Pancreas (tissue), 10 donors: ENCODE results near the gene DIP2A. TPM values are rescaled to one million over a fixed set of nuclear protein-coding genes. Genes with fewer than 3 reads are reported as not detected.

Source experiments
- ATAC-seq, 4 donors: fragments of 200-7000 bp; cut with Tn5 transposase; one replicate each; pipeline versions ENCODE4 v1.8.0 to v1.9.1; 2020; ENCODE audit warnings: mild to moderate bottlenecking in 4 of 4, moderate library complexity in 4 of 4
- DNase-seq, 6 donors: peaks; one replicate each; pipeline ENCODE4 v3.0.0-alpha.2; 2020
- FAIRE-seq: peaks from 2 replicates; lab custom pipeline; 2012; peaks lifted over from hg19 to GRCh38; lab: Jason Lieb, UNC
- H3K27ac ChIP-seq, 4 donors: fragments of 200-600 bp; sonication (generic); 1 replicate in 3 of 4; 2 replicates in 1 of 4; pipeline versions ENCODE4 v1.5.0 to v1.8.0; 2020
- H3K27me3 ChIP-seq, 4 donors: fragments of 200-600 bp; one replicate each; pipeline ENCODE4 v1.8.0; 2021
- H3K36me3 ChIP-seq, 3 donors: fragments of 200-600 bp; sonication (generic) in 1 of 3; one replicate each; pipeline versions ENCODE4 v1.5.0 to v1.8.0; 2020 to 2021
- H3K4me1 ChIP-seq, 3 donors: fragments of 200-600 bp; one replicate each; pipeline ENCODE4 v1.8.0; 2021
- H3K4me3 ChIP-seq, 4 donors: fragments of 200-600 bp; sonication (generic) in 2 of 4; one replicate each; pipeline versions ENCODE4 v1.5.0 to v1.8.0; 2020 to 2021
- H3K9me3 ChIP-seq, 4 donors: fragments of 200-600 bp; one replicate each; pipeline ENCODE4 v1.8.0; 2021
- CTCF ChIP-seq, 4 donors: fragments of 200-600 bp; sonication (generic) in 3 of 4; IDR thresholded peaks; one replicate each; pipeline versions ENCODE4 v1.5.0 to v1.8.0; 2021; ENCODE audit warnings: antibody characterized with exemption in 4 of 4
- WGBS, 2 donors: extraction: QIAGEN DNeasy Blood & Tissue Kit; methylation state at CpG; one replicate each; pipeline ENCODE4 v1.1.7; 2013; 5-methylcytosine and 5-hydroxymethylcytosine counted together
- intact Hi-C, 3 donors: fragments of 100-400 bp; cut with DNase I; formaldehyde crosslinking; loops; one replicate each; pipeline versions ENCODE4 v1.11.1 to v1.14.2; 2022
- polyA plus RNA-seq, 2 donors: library from polyadenylated mRNA; stranded (reverse); fragments of 200-250 nt; gene quantifications; one replicate each; pipeline ENCODE4 v1.2.3, GENCODE V29; 2013
- total RNA-seq, 6 donors: library from RNA; stranded (reverse); fragmentation: NEBNext Ultra II Directional in 4 of 6; extraction: Animal tissue kit (Norgen Biotek cat#: 25700) in 4 of 6; gene quantifications; one replicate each; pipeline versions ENCODE4 v1.2.1 to v1.2.4, GENCODE V29; 2021 to 2023
- donor health status: healthy with polysubstance abuse.
- donor health status: DM: no; HTN: no; CAD: no; lungs with moderate emphysema.
- donor health status: DM: no; HTN: no; CAD: no.
- donor health status: control.
- donor health status: control.
- donor health status: Bipolar disorder and iron deficiency.
- donor health status: DM: yes; HTN: yes; CAD: no.
- donor health status: DM: no; HTN: no; CAD: no.
- donor health status: DM: no; HTN: no; CAD: no.
- donor health status: DM: yes; HTN: yes; CAD: no.

DIP2A gene
- total and polyA plus RNA-seq, 8 donors = 12.1 to 28.7 (median 18.4) TPM

- H3K4me3 ChIP-seq = no peak overlapping the region
- WGBS, 2 donors = 97% methylated on average over 5 of the region's 5 CpGs
- no peak overlapping the region for H3K27ac ChIP-seq
- DNase-seq (no peak), ATAC-seq (no peak), FAIRE-seq (no peak)
- no peaks in the 10 kb centered on the region for H3K27me3 ChIP-seq
- TF ChIP-seq CTCF (IDR thresholded peaks at IDR 0.05) = no peak
- peaks cover 0 to 5% (median 0%) of the 10 kb centered on the region in 3 donors for H3K36me3 ChIP-seq
- H3K9me3 ChIP-seq = no peaks in the 10 kb centered on the region
- intact Hi-C loops = no loop called here
- H3K4me1 ChIP-seq = no peaks in the 10 kb centered on the region
Measured at GRCh38 chr21:46581780-46582307, 123.2 kb downstream of the DIP2A start.

- Histone ChIP-seq H3K27me3 (no peaks in the 10 kb centered on the region), H3K4me3 (no peak overlapping the region), H3K36me3 (peaks cover 0 to 5% (median 0%) of the 10 kb centered on the region in 3 donors), H3K27ac (no peak overlapping the region), H3K4me1 (no peaks in the 10 kb centered on the region), H3K9me3 (no peaks in the 10 kb centered on the region)
- DNase-seq = no peak
- WGBS, 2 donors = 82 to 89% methylated on average over 7 of the region's 7 CpGs
- intact Hi-C loops = no loop called here
- ATAC-seq = no peak
- no peak for FAIRE-seq
- no peak for TF ChIP-seq CTCF (IDR thresholded peaks at IDR 0.05)
Measured at GRCh38 chr21:46585191-46585953, 126.7 kb downstream of the DIP2A start.

GRCh38 chr21:46594276-46594675 is 135.6 kb downstream of the DIP2A start:
- TF ChIP-seq CTCF (IDR thresholded peaks at IDR 0.05) = no peak
- FAIRE-seq (no peak), ATAC-seq (no peak), DNase-seq (no peak)
- no peak overlapping the region for H3K4me3 ChIP-seq
- no peaks in the 10 kb centered on the region for H3K4me1 ChIP-seq
- H3K9me3 ChIP-seq = no peaks in the 10 kb centered on the region
- no peak overlapping the region for H3K27ac ChIP-seq
- WGBS, 2 donors = 79 to 90% methylated on average over 8 of the region's 8 CpGs
- H3K36me3 ChIP-seq = no peaks in the 10 kb centered on the region
- H3K27me3 ChIP-seq = no peaks in the 10 kb centered on the region
- intact Hi-C loops = no loop called here

- Histone ChIP-seq H3K27me3 (no peaks in the 10 kb centered on the region), H3K27ac (no peak overlapping the region), H3K4me1 (no peaks in the 10 kb centered on the region), H3K36me3 (no peaks in the 10 kb centered on the region), H3K9me3 (no peaks in the 10 kb centered on the region), H3K4me3 (no peak overlapping the region)
- DNase-seq (no peak), FAIRE-seq (no peak), ATAC-seq (no peak)
- no peak for TF ChIP-seq CTCF (IDR thresholded peaks at IDR 0.05)
- intact Hi-C loops = no loop called here
- 85 to 91% methylated on average over 1 of the region's 1 CpG for WGBS, 2 donors
Measured at GRCh38 chr21:46596201-46596600, 137.5 kb downstream of the DIP2A start.

GRCh38 chr21:46597031-46597430 is 138.3 kb downstream of the DIP2A start:
- FAIRE-seq (no peak), DNase-seq (no peak), ATAC-seq (no peak)
- no peak for TF ChIP-seq CTCF (IDR thresholded peaks at IDR 0.05)
- no peak overlapping the region for H3K27ac ChIP-seq
- H3K4me3 ChIP-seq = no peak overlapping the region
- intact Hi-C loops = no loop called here
- H3K36me3 ChIP-seq = no peaks in the 10 kb centered on the region
- H3K4me1 ChIP-seq = no peaks in the 10 kb centered on the region
- no peaks in the 10 kb centered on the region for H3K9me3 ChIP-seq
- no peaks in the 10 kb centered on the region for H3K27me3 ChIP-seq
- 77 to 85% methylated on average over 8 of the region's 8 CpGs for WGBS, 2 donors
